Measurements from ENCODE around the gene MAGIX.

MAGIX gene

GRCh38 chrX:49186125-49187027, 23.8 kb downstream of the MAGIX start, which contains the start of gene PRICKLE3:
Gene PRICKLE3, minus strand, starts transcription at chrX:49186373. Its CDS starts 76 bp downstream, at chrX:49186297.
- Mint-ChIP-seq H3K4me1 (peaks cover 24% of the 10 kb centered on the region), H3K27ac (peak within 1 kb of the TSS; percentile 62), H3K36me3 (ENCODE audit: low read depth) (peaks cover 8% of the 10 kb centered on the region), H3K27me3 (no peaks in the 10 kb centered on the region), H3K4me3 (peak within 1 kb of the TSS; percentile 82), H3K9me3 (no peaks in the 10 kb centered on the region)
- peak; percentile 79 for DNase-seq
- peak; percentile 22 for ATAC-seq

- DNase-seq, result no peak
- Mint-ChIP-seq H3K4me1 (peaks cover 24% of the 10 kb centered on the region), H3K36me3 (ENCODE audit: low read depth) (peaks cover 8% of the 10 kb centered on the region), H3K4me3 (no peak overlapping the region), H3K9me3 (no peaks in the 10 kb centered on the region), H3K27me3 (no peaks in the 10 kb centered on the region), H3K27ac (peak overlapping the region; percentile 62)
- no peak for ATAC-seq
Measured at GRCh38 chrX:49187028-49187394, 24.5 kb downstream of the MAGIX start.

GRCh38 chrX:49187526-49187925, 25.0 kb downstream of the MAGIX start:
- DNase-seq (no peak), ATAC-seq (no peak)
- no peaks in the 10 kb centered on the region for H3K27me3 Mint-ChIP-seq
- H3K4me1 Mint-ChIP-seq, result peaks cover 27% of the 10 kb centered on the region
- H3K27ac Mint-ChIP-seq, result peak overlapping the region; percentile 62
- peaks cover 3% of the 10 kb centered on the region for H3K36me3 Mint-ChIP-seq (ENCODE audit: low read depth)
- H3K9me3 Mint-ChIP-seq, result no peaks in the 10 kb centered on the region
- H3K4me3 Mint-ChIP-seq, result no peak overlapping the region

GRCh38 chrX:49188468-49189076, 26.0 kb downstream of the MAGIX start:
- H3K36me3 Mint-ChIP-seq (ENCODE audit: low read depth), result peaks cover 2% of the 10 kb centered on the region
- peaks cover 36% of the 10 kb centered on the region for H3K4me1 Mint-ChIP-seq
- H3K4me3 Mint-ChIP-seq, result no peak overlapping the region
- H3K27me3 Mint-ChIP-seq, result no peaks in the 10 kb centered on the region
- H3K27ac Mint-ChIP-seq, result no peak overlapping the region
- ATAC-seq, result no peak
- DNase-seq, result no peak
- no peaks in the 10 kb centered on the region for H3K9me3 Mint-ChIP-seq

GRCh38 chrX:49189606-49190005, 27.0 kb downstream of the MAGIX start:
- H3K9me3 Mint-ChIP-seq, result no peaks in the 10 kb centered on the region

DNA sequence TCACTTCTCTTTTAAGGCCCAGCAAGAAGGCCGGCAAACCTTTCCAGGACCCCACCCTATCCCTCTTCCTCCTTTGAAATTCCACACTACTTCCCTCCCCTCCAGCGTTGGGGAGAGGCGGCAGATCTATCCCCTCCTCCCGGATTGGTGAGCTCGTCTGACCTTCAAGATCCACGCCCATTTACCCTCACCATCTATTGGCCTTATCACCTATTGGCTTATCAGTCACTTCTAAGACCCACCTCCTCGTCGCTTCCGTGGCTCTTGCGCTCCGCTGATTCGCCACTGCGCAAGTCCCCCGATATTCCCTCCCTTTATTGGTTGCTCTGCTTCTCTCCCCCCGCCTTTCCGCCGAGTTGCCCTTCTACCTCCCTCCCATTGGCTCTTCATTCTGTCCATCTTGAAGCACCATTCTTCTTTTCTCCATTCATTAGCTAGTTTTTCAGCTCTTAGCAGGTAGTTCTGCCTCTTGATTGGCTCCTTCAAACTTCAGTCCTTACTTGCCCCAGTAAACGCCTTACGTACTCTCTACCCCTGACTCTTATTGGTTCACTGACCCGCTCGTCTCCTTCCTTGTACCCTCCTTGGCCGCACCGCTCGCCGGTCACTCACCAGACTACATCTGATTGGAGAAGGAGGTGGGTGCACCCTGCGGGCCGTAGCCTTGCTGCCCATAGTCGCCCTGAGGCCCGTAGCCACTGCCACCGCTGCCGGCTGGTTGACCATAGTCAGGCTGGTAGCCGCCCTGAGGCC, 28.4 kb downstream of the MAGIX start:
- H3K4me1 Mint-ChIP-seq, result peaks cover 32% of the 10 kb centered on the region
- no peaks in the 10 kb centered on the region for H3K9me3 Mint-ChIP-seq
- peaks cover 3% of the 10 kb centered on the region for H3K36me3 Mint-ChIP-seq (ENCODE audit: low read depth)
- H3K27ac Mint-ChIP-seq, result peak overlapping the region; percentile 93
- H3K4me3 Mint-ChIP-seq, result peak overlapping the region; percentile 90
- no peaks in the 10 kb centered on the region for H3K27me3 Mint-ChIP-seq
- DNase-seq (peak; percentile 72), ATAC-seq (peak; percentile 92)

More at GRCh38 chrX:49189606-49190005, 27.0 kb downstream of the MAGIX start:
- ATAC-seq (no peak), DNase-seq (no peak)
- Mint-ChIP-seq H3K36me3 (ENCODE audit: low read depth) (peaks cover 3% of the 10 kb centered on the region), H3K27ac (peak overlapping the region; percentile 37), H3K4me1 (peaks cover 37% of the 10 kb centered on the region), H3K27me3 (no peaks in the 10 kb centered on the region), H3K4me3 (peak overlapping the region; percentile 90)

DNA sequence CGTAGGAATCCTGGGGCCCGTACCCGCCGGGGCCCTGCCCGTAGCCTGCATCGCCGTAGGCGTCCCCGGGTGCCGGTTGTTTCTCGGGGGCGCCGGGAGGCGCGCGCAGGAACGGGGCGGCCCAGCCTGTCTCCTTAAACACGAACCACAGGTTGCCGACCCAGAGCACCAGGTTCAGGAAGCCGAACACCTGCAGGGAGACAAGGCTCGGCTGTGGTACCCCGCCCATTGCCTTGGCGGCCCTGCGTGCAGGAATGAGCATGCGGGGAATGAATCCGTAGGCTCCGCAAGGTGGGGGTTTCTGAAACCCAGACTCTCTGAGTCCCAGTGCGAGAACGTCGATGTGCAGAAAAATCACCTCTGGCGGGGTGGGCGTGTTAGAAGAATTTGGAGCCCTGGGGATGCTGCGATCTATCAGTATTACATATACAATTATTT, 29.0 kb downstream of the MAGIX start:
- Mint-ChIP-seq H3K9me3 (no peaks in the 10 kb centered on the region), H3K4me3 (peak overlapping the region; percentile 90), H3K4me1 (peaks cover 29% of the 10 kb centered on the region), H3K36me3 (ENCODE audit: low read depth) (peaks cover 3% of the 10 kb centered on the region), H3K27me3 (no peaks in the 10 kb centered on the region), H3K27ac (peak overlapping the region; percentile 93)
- DNase-seq (no peak), ATAC-seq (peak; percentile 8)

DNA sequence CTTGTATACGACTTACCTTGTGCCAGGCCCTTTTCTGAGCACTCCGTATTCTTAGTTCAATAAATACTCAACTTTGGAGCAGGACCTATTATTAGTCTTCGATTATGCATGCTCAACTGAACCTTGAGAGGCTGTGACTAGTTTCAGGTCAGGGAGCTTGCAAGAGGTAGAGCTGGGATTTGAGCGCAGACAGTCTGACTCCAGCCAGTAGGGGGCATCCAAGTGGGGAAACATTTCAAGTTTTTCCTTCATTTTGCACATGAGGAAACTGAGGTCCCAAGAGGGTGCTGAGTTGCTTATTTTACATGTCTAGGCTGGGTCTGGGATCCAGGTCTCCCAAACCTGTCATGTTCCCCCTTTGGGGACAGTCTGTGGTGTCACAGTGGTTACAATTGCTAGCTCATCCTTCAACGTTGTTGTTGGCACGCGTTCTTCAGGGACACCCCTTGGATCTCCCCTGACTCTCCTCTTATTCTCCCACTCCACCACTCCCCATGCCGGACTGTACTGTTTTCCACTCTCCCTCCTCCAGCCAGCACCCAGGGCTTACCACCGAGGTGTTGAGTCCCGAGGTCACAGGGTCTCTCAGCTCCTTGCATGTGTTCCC, 30.3 kb downstream of the MAGIX start:
- ATAC-seq, result no peak
- Mint-ChIP-seq H3K27ac (peak overlapping the region; percentile 39), H3K4me1 (peaks cover 26% of the 10 kb centered on the region), H3K27me3 (no peaks in the 10 kb centered on the region), H3K36me3 (ENCODE audit: low read depth) (peaks cover 3% of the 10 kb centered on the region), H3K4me3 (peak overlapping the region; percentile 46), H3K9me3 (no peaks in the 10 kb centered on the region)
- peak; percentile 51 for DNase-seq

GRCh38 chrX:49193542-49193964, 31.0 kb downstream of the MAGIX start:
- Mint-ChIP-seq H3K4me1 (peaks cover 32% of the 10 kb centered on the region), H3K36me3 (ENCODE audit: low read depth) (peaks cover 3% of the 10 kb centered on the region), H3K27me3 (no peaks in the 10 kb centered on the region), H3K27ac (peak overlapping the region; percentile 61), H3K9me3 (no peaks in the 10 kb centered on the region), H3K4me3 (no peak overlapping the region)
- ATAC-seq (no peak), DNase-seq (no peak)

GRCh38 chrX:49197543-49198087, 35.1 kb downstream of the MAGIX start:
- Mint-ChIP-seq H3K4me1 (peaks cover 31% of the 10 kb centered on the region), H3K36me3 (ENCODE audit: low read depth) (peaks cover 2% of the 10 kb centered on the region), H3K9me3 (no peaks in the 10 kb centered on the region), H3K4me3 (peak overlapping the region; percentile 62), H3K27ac (no peak overlapping the region), H3K27me3 (no peaks in the 10 kb centered on the region)
- ATAC-seq (no peak), DNase-seq (no peak)

GRCh38 chrX:49198540-49199314, 36.2 kb downstream of the MAGIX start:
- Mint-ChIP-seq H3K27me3 (no peaks in the 10 kb centered on the region), H3K9me3 (no peaks in the 10 kb centered on the region), H3K4me1 (peaks cover 21% of the 10 kb centered on the region), H3K36me3 (ENCODE audit: low read depth) (no peaks in the 10 kb centered on the region), H3K27ac (no peak overlapping the region), H3K4me3 (peak overlapping the region; percentile 62)
- DNase-seq (no peak), ATAC-seq (peak; percentile 29)

DNA sequence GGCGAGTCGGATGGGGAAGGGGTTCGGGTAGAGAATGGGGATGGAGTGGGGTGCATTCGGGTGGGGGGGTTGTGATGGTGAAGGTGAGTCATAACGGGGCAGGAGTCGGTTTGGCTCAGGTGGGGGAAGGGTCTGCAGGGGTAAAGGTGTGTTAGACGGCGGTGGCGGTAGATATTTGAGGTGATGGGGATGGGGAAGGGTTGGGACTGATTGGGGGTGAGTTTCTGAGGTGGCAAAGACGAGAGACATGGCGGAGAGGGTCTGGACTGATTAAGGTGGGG, 36.7 kb downstream of the MAGIX start:
- no peaks in the 10 kb centered on the region for H3K36me3 Mint-ChIP-seq (ENCODE audit: low read depth)
- peaks cover 20% of the 10 kb centered on the region for H3K4me1 Mint-ChIP-seq
- H3K9me3 Mint-ChIP-seq, result no peaks in the 10 kb centered on the region
- peak overlapping the region; percentile 62 for H3K4me3 Mint-ChIP-seq
- no peak overlapping the region for H3K27ac Mint-ChIP-seq
- ATAC-seq, result no peak
- DNase-seq, result no peak
- H3K27me3 Mint-ChIP-seq, result no peaks in the 10 kb centered on the region

- Mint-ChIP-seq H3K27ac (no peak within 1 kb of the TSS), H3K36me3 (ENCODE audit: low read depth) (no peaks in the 10 kb centered on the region), H3K27me3 (no peaks in the 10 kb centered on the region), H3K4me1 (peaks cover 20% of the 10 kb centered on the region), H3K9me3 (no peaks in the 10 kb centered on the region), H3K4me3 (peak within 1 kb of the TSS; percentile 62)
- DNase-seq, result peak; percentile 88
- peak; percentile 96 for ATAC-seq
Measured at GRCh38 chrX:49199906-49200771, 37.6 kb downstream of the MAGIX start, which contains the start of gene SYP. Gene SYP, minus strand, starts transcription at chrX:49200193. Its CDS starts 7 bp downstream, at chrX:49200186.
